H1 (cell line): Measurements from ENCODE around the gene UMAD1. TPM values are rescaled to one million over a fixed set of nuclear protein-coding genes. Genes with fewer than 3 reads are reported as not detected.

Experiments
- CTCF ChIA-PET: fragments of 300-600 bp; sonication (Branson Sonifier 250); formaldehyde crosslinking; loops from one replicate; lab custom pipeline; 2021; ENCODE audit not compliant: partially characterized antibody; lab: Charles Lee
- POLR2A ChIA-PET: fragments of 300-600 bp; sonication (Branson Sonifier 250); formaldehyde crosslinking; loops from one replicate; lab custom pipeline; 2021; ENCODE audit warnings: inconsistent platforms; ENCODE audit not compliant: partially characterized antibody; lab: Charles Lee
- DNase-seq, 2 experiments: peaks; one replicate each; pipeline versions ENCODE4 v3.0.0 to v3.0.0-alpha.2; 2010 to 2022; ENCODE audit warnings: low spot score in 2 of 2, low read depth in 1 of 2, mixed read lengths in 1 of 2
- FAIRE-seq: peaks from 2 replicates; lab custom pipeline; 2011; peaks lifted over from hg19 to GRCh38; lab: Jason Lieb, UNC
- H2AFZ ChIP-seq: 2 replicates; pipeline ENCODE4 v1.8.1; 2012; ENCODE audit warnings: low read length, inconsistent platforms
- H2AK5ac ChIP-seq: 2 replicates; pipeline ENCODE4 v1.6.1; 2013; ENCODE audit warnings: low read depth, low read length
- H2BK120ac ChIP-seq: replicated peaks from 2 replicates; pipeline ENCODE3; 2013; ENCODE audit warnings: low read depth, low read length, inconsistent platforms
- H2BK12ac ChIP-seq: 2 replicates; pipeline ENCODE4 v1.6.1; 2013; ENCODE audit warnings: low read depth, low read length
- H2BK15ac ChIP-seq: 2 replicates; pipeline ENCODE4 v1.6.1; 2013; ENCODE audit warnings: low read length
- H2BK20ac ChIP-seq: 2 replicates; pipeline ENCODE4 v1.6.1; 2013; ENCODE audit warnings: low read length
- H2BK5ac ChIP-seq: 2 replicates; pipeline ENCODE4 v1.6.1; 2013; ENCODE audit warnings: low read depth, low read length
- H3K14ac ChIP-seq: 2 replicates; pipeline ENCODE4 v1.6.1; 2013; ENCODE audit warnings: inconsistent platforms; ENCODE audit not compliant: insufficient read length
- H3K18ac ChIP-seq: 2 replicates; pipeline ENCODE4 v1.6.1; 2013; ENCODE audit warnings: low read length; ENCODE audit errors: extremely low read depth
- H3K23ac ChIP-seq: 2 replicates; pipeline ENCODE4 v1.6.1; 2013; ENCODE audit warnings: inconsistent platforms; ENCODE audit not compliant: insufficient read length
- H3K23me2 ChIP-seq: 2 replicates; pipeline ENCODE4 v1.6.1; 2013; ENCODE audit warnings: low read depth, low read length
- H3K27ac ChIP-seq: 2 replicates; pipeline ENCODE4 v1.6.1; 2011; ENCODE audit warnings: low read depth, low read length, inconsistent platforms
- H3K27me3 ChIP-seq, 4 experiments: replicated peaks in 1 of 4; 1 replicate in 1 of 4; 2 replicates in 3 of 4; pipeline versions ENCODE4 v1.6.1 to v1.8.1; 2011 to 2013; ENCODE audit warnings: low read length in 3 of 4, mild to moderate bottlenecking in 3 of 4, inconsistent platforms in 2 of 4, mixed read lengths in 2 of 4, moderate library complexity in 1 of 4; ENCODE audit not compliant: control insufficient read depth in 3 of 4, insufficient read depth in 3 of 4; ENCODE audit errors: extremely low read depth in 1 of 4
- H3K36me3 ChIP-seq, 4 experiments: 2 replicates each; pipeline versions ENCODE4 v1.6.1 to v1.8.1; 2011 to 2013; ENCODE audit warnings: mild to moderate bottlenecking in 4 of 4, low read length in 3 of 4, moderate library complexity in 2 of 4, control low read depth in 1 of 4, inconsistent platforms in 1 of 4; ENCODE audit not compliant: insufficient read depth in 4 of 4, control insufficient read depth in 2 of 4
- H3K4ac ChIP-seq: replicated peaks from 2 replicates; pipeline ENCODE3; 2013; ENCODE audit warnings: low read length, low read depth, mixed read lengths, inconsistent platforms; ENCODE audit not compliant: insufficient read length
- H3K4me1 ChIP-seq, 4 experiments: replicated peaks in 1 of 4; 1 replicate in 1 of 4; 2 replicates in 3 of 4; pipeline versions ENCODE4 v1.6.1 to v1.8.1; 2011 to 2013; ENCODE audit warnings: low read length in 3 of 4, inconsistent platforms in 2 of 4, mixed read lengths in 1 of 4; ENCODE audit not compliant: insufficient read depth in 4 of 4, control insufficient read depth in 3 of 4
- H3K4me2 ChIP-seq, 2 experiments: 2 replicates each; pipeline versions ENCODE4 v1.6.1 to v1.8.1; 2011 to 2013; ENCODE audit warnings: low read depth in 2 of 2, low read length in 2 of 2, control low read depth in 1 of 2, inconsistent platforms in 1 of 2, mild to moderate bottlenecking in 1 of 2; ENCODE audit not compliant: insufficient read depth in 1 of 2
- H3K4me3 ChIP-seq, 4 experiments: fragments of 200-600, 300-600 bp in 1 of 4; sonication (generic), shearing (Covaris generic), sonication (Bioruptor Twin) in 1 of 4; 2 replicates each; pipeline versions ENCODE4 v1.5.1 to v1.8.1; 2011 to 2016; ENCODE audit warnings: low read length in 4 of 4, low read depth in 3 of 4, control low read depth in 2 of 4, inconsistent platforms in 2 of 4, mild to moderate bottlenecking in 2 of 4, mixed read lengths in 1 of 4, moderate library complexity in 1 of 4; ENCODE audit not compliant: insufficient read depth in 2 of 4; ENCODE audit errors: extremely low read depth in 1 of 4
- H3K56ac ChIP-seq: replicated peaks from 2 replicates; pipeline ENCODE3; 2013; ENCODE audit warnings: low read depth, mild to moderate bottlenecking, mixed read lengths, low read length, inconsistent platforms; ENCODE audit not compliant: insufficient read length
- H3K79me1 ChIP-seq: 2 replicates; pipeline ENCODE4 v1.6.1; 2013; ENCODE audit warnings: low read depth, low read length, control low read depth
- H3K79me2 ChIP-seq, 2 experiments: 2 replicates each; pipeline versions ENCODE4 v1.6.1 to v1.8.1; 2012 to 2013; ENCODE audit warnings: low read length in 2 of 2, mild to moderate bottlenecking in 2 of 2, inconsistent platforms in 1 of 2; ENCODE audit not compliant: insufficient read depth in 2 of 2, control insufficient read depth in 1 of 2
- H3K9ac ChIP-seq, 4 experiments: replicated peaks in 1 of 4; 1 replicate in 1 of 4; 2 replicates in 3 of 4; pipeline versions ENCODE4 v1.6.1 to v1.8.1; 2011 to 2013; ENCODE audit warnings: low read depth in 3 of 4, low read length in 3 of 4, control low read depth in 2 of 4, mild to moderate bottlenecking in 2 of 4, moderate library complexity in 2 of 4, inconsistent platforms in 1 of 4; ENCODE audit errors: extremely low read depth in 1 of 4
- H3K9me3 ChIP-seq, 2 experiments: 2 replicates each; pipeline versions ENCODE4 v1.6.1 to v1.8.1; 2012 to 2013; ENCODE audit warnings: mild to moderate bottlenecking in 2 of 2, moderate library complexity in 2 of 2, control low read depth in 1 of 2, inconsistent platforms in 1 of 2, low read depth in 1 of 2, low read length in 1 of 2, mixed read lengths in 1 of 2; ENCODE audit not compliant: insufficient read depth in 2 of 2
- H4K20me1 ChIP-seq, 2 experiments: replicated peaks in 1 of 2; 2 replicates each; pipeline versions ENCODE3 to v1.8.1; 2011 to 2013; ENCODE audit warnings: inconsistent platforms in 2 of 2, low read length in 2 of 2, mild to moderate bottlenecking in 1 of 2; ENCODE audit not compliant: insufficient read depth in 2 of 2, control insufficient read depth in 1 of 2
- H4K5ac ChIP-seq: 2 replicates; pipeline ENCODE4 v1.6.1; 2013; ENCODE audit warnings: low read length, low read depth, mixed read lengths, inconsistent platforms; ENCODE audit not compliant: insufficient read length
- H4K8ac ChIP-seq: 2 replicates; pipeline ENCODE4 v1.8.0; 2013; ENCODE audit warnings: mild to moderate bottlenecking, moderate library complexity, low read length, inconsistent platforms; ENCODE audit not compliant: insufficient read depth; ENCODE audit errors: extremely low read depth
- H4K91ac ChIP-seq: replicated peaks from 2 replicates; pipeline ENCODE3; 2013; ENCODE audit warnings: low read length, mixed read lengths, inconsistent platforms; ENCODE audit not compliant: insufficient read length
- NANOG ChIP-seq: IDR thresholded peaks from 2 replicates; pipeline ENCODE4 v1.6.1; 2011; ENCODE audit warnings: low read length, low read depth, mild to moderate bottlenecking, inconsistent platforms; ENCODE audit not compliant: insufficient read depth, poor library complexity, severe bottlenecking
- POLR2AphosphoS5 ChIP-seq: IDR thresholded peaks from 2 replicates; pipeline ENCODE4 v1.6.1; 2011; ENCODE audit warnings: low read depth, low read length
- POU5F1 ChIP-seq: IDR thresholded peaks from 2 replicates; pipeline ENCODE4 v1.6.1; 2011; ENCODE audit warnings: low read depth, mild to moderate bottlenecking, low read length, moderate library complexity
- RXRA ChIP-seq: IDR thresholded peaks from 2 replicates; pipeline ENCODE4 v1.6.1; 2011; ENCODE audit warnings: low read depth, mild to moderate bottlenecking, low read length, moderate library complexity; ENCODE audit not compliant: insufficient read depth
- WGBS, 2 experiments: shearing (Covaris generic) in 1 of 2; methylation state at CpG; one replicate each; pipeline versions ENCODE4 v1.1.6 to v1.1.7; 2013 to 2015; ENCODE audit warnings: low lambda C conversion rate in 2 of 2, mixed read lengths in 2 of 2, inconsistent platforms in 1 of 2, low coverage in 1 of 2, missing lambda C conversion rate in 1 of 2; ENCODE audit not compliant: insufficient replicate concordance in 2 of 2, insufficient coverage in 1 of 2, insufficient read length in 1 of 2; ENCODE audit errors: extremely low coverage in 1 of 2, missing lambda C conversion rate in 1 of 2; 5-methylcytosine and 5-hydroxymethylcytosine counted together
- polyA plus RNA-seq, 7 experiments: library from polyadenylated mRNA; depleted of rRNA in 3 of 7; stranded (reverse) in 5 of 7; unstranded in 2 of 7; fragments of >200 nt in 5 of 7; fragments of 200-250 nt in 2 of 7; gene quantifications; 1 replicate in 5 of 7; 2 replicates in 1 of 7; 4 replicates in 1 of 7; pipeline versions ENCODE4 v1.2.1 to v1.2.3, GENCODE V29; 2011 to 2013; ENCODE audit warnings: missing spikeins in 2 of 7, mixed read lengths in 2 of 7
- total RNA-seq: library from RNA; stranded (reverse); fragmentation: NEBNext Ultra II Directional; extraction: Animal tissue kit (Norgen Biotek cat#: 25700); gene quantifications from 2 replicates; pipeline ENCODE4 v1.2.1, GENCODE V29; 2021
- TF ChIP-seq, protein P1 (sequence below): IDR thresholded peaks from 2 replicates; pipeline ENCODE4 v1.6.1; 2011; ENCODE audit warnings: low read length, improper control_type of control experiment

UMAD1 gene
- total and polyA plus RNA-seq, 2 of the 8 experiments (the other 6 are each of a cell fraction or from before 2014, with no cell fraction given): 10.4 to 12.3 TPM

DNA sequence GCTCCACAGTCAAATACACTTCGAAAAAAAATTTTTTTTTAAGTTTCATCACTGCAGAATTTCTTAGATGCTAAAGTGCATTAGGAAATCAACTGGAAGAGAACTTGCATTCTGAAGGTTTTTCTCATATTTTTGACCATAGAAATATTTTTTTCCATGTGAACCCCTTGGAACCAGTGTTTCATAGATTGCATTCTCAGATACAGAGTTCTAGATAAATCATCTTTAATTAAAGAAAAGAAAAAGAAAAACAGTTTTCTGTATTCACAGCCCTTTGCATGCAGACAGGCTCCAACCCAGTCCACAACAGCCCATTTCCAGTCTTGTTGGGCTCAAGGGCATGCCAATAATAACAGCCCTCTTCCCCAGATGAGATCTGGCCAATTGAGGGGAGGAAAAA lies 153.4 kb downstream of the UMAD1 start:
- no peak overlapping the region for H3K18ac ChIP-seq
- H2AK5ac ChIP-seq: peak overlapping the region; percentile 78
- TF ChIP-seq RXRA (no peak), POU5F1 (no peak), POLR2AphosphoS5 (no peak), NANOG (no peak)
- TF ChIP-seq, protein P1, sequence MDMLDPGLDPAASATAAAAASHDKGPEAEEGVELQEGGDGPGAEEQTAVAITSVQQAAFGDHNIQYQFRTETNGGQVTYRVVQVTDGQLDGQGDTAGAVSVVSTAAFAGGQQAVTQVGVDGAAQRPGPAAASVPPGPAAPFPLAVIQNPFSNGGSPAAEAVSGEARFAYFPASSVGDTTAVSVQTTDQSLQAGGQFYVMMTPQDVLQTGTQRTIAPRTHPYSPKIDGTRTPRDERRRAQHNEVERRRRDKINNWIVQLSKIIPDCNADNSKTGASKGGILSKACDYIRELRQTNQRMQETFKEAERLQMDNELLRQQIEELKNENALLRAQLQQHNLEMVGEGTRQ: no peak
- DNase-seq (no peak), FAIRE-seq (no peak)
- H3K9me3 ChIP-seq: peaks cover 0 to 3% of the 10 kb centered on the region in 2 experiments; a peak in 1 of 4 replicates
- no peak overlapping the region for H3K4ac ChIP-seq
- no peak overlapping the region for H2BK120ac ChIP-seq
- H2BK15ac ChIP-seq: no peak overlapping the region
- H3K23me2 ChIP-seq: no peaks in the 10 kb centered on the region
- peak overlapping the region; percentile 95 for H2BK12ac ChIP-seq
- H3K27ac ChIP-seq: no peak overlapping the region
- H3K23ac ChIP-seq: no peak overlapping the region
- no peak overlapping the region for H4K91ac ChIP-seq
- no peaks in the 10 kb centered on the region for H4K20me1 ChIP-seq
- no peaks in the 10 kb centered on the region for H3K27me3 ChIP-seq
- no peak overlapping the region for H2AFZ ChIP-seq
- no peak overlapping the region for H4K8ac ChIP-seq
- H3K14ac ChIP-seq: no peak overlapping the region
- H3K56ac ChIP-seq: no peak overlapping the region
- peaks cover 0 to 3% (median 0%) of the 10 kb centered on the region in 4 experiments; a peak in 2 of 8 replicates for H3K36me3 ChIP-seq
- H3K79me1 ChIP-seq: no peaks in the 10 kb centered on the region
- no peak overlapping the region for H4K5ac ChIP-seq
- no peak overlapping the region for H2BK20ac ChIP-seq
- peaks cover 0 to 7% (median 4%) of the 10 kb centered on the region in 4 experiments; a peak in 3 of 7 replicates for H3K4me1 ChIP-seq
- no peaks in the 10 kb centered on the region for H3K79me2 ChIP-seq
- WGBS, 2 experiments: 95% methylated on average over 1 of the region's 1 CpG; no CpG with 5 or more reads in 1 of the 2 experiments
- ChIA-PET POLR2A (no interaction called here), CTCF (interaction anchor here (0.9 kb wide), 1 partner anchor 48 kb away, joined by 4 read pairs; no protein-coding TSS in a partner anchor)
- H3K9ac ChIP-seq: no peak overlapping the region
- H3K4me3 ChIP-seq: no peak overlapping the region
- H2BK5ac ChIP-seq: peak overlapping the region; percentile 86; the same call in 1 of the 2 replicates
- no peak overlapping the region; a peak in 2 of 4 replicates for H3K4me2 ChIP-seq
